Measurements from ENCODE around the gene NAGPA. TPM values are rescaled to one million over a fixed set of nuclear protein-coding genes. Genes with fewer than 3 reads are reported as not detected.

NAGPA gene
- total and polyA plus RNA-seq, 8 donors, result 3.7 to 10.0 (median 6.6) TPM

DNA sequence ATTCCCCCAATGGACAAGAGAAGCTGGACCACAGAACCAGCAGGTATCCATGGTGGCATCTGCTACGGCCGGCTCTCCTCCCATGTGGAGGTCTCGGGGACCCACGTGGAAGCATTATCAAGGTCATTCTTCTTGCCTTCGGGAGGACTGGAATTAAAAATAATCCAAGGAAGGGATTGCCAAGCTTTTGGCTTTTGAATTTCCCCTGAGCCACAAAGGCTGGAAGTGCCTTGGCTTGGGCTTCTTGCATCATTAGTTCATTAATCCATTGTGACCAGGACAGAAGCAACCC lies 16.1 kb downstream of the NAGPA start:
- no peaks in the 10 kb centered on the region for H3K4me1 ChIP-seq
- DNase-seq, result no peak
- ATAC-seq, result no peak
- no peaks in the 10 kb centered on the region for H3K27me3 ChIP-seq
- intact Hi-C loops (cut with DNase I), result no loop called here
- no peaks in the 10 kb centered on the region for H3K36me3 ChIP-seq
- H3K4me3 ChIP-seq, result no peak overlapping the region
- H3K9me3 ChIP-seq, result no peaks in the 10 kb centered on the region
- 74 to 83% methylated on average over 5 of the region's 5 CpGs for WGBS, 2 donors
- no peak overlapping the region for H3K27ac ChIP-seq
- no peak for FAIRE-seq
- TF ChIP-seq, protein P1, sequence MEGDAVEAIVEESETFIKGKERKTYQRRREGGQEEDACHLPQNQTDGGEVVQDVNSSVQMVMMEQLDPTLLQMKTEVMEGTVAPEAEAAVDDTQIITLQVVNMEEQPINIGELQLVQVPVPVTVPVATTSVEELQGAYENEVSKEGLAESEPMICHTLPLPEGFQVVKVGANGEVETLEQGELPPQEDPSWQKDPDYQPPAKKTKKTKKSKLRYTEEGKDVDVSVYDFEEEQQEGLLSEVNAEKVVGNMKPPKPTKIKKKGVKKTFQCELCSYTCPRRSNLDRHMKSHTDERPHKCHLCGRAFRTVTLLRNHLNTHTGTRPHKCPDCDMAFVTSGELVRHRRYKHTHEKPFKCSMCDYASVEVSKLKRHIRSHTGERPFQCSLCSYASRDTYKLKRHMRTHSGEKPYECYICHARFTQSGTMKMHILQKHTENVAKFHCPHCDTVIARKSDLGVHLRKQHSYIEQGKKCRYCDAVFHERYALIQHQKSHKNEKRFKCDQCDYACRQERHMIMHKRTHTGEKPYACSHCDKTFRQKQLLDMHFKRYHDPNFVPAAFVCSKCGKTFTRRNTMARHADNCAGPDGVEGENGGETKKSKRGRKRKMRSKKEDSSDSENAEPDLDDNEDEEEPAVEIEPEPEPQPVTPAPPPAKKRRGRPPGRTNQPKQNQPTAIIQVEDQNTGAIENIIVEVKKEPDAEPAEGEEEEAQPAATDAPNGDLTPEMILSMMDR (IDR thresholded peaks at IDR 0.05), result no peak

GRCh38 chr16:5016967-5017677 lies 16.6 kb downstream of the NAGPA start:
- DNase-seq (no peak), FAIRE-seq (no peak), ATAC-seq (no peak)
- Histone ChIP-seq H3K27me3 (no peaks in the 10 kb centered on the region), H3K4me3 (no peak overlapping the region), H3K36me3 (no peaks in the 10 kb centered on the region), H3K4me1 (no peaks in the 10 kb centered on the region), H3K27ac (no peak overlapping the region), H3K9me3 (no peaks in the 10 kb centered on the region)
- TF ChIP-seq, protein P1 (IDR thresholded peaks at IDR 0.05), result no peak
- intact Hi-C loops (cut with DNase I), result no loop called here
- 60 to 71% methylated on average over 6 of the region's 6 CpGs for WGBS, 2 donors

- no peak for ATAC-seq
- TF ChIP-seq, protein P1 (IDR thresholded peaks at IDR 0.05), result no peak
- no peak overlapping the region for H3K4me3 ChIP-seq
- no peak for DNase-seq
- H3K27me3 ChIP-seq, result no peaks in the 10 kb centered on the region
- no peak overlapping the region for H3K27ac ChIP-seq
- H3K36me3 ChIP-seq, result no peaks in the 10 kb centered on the region
- no peaks in the 10 kb centered on the region for H3K9me3 ChIP-seq
- 80 to 89% methylated on average over 4 of the region's 4 CpGs for WGBS, 2 donors
- intact Hi-C loops (cut with DNase I), result no loop called here
- no peaks in the 10 kb centered on the region for H3K4me1 ChIP-seq
- FAIRE-seq, result no peak
Measured at GRCh38 chr16:5015887-5016286, 17.8 kb downstream of the NAGPA start.

- FAIRE-seq, result no peak
- 46 to 50% methylated on average over 4 of the region's 4 CpGs for WGBS, 2 donors
- ATAC-seq, result no peak
Measured at GRCh38 chr16:5015351-5015750, 18.4 kb downstream of the NAGPA start.

DNA sequence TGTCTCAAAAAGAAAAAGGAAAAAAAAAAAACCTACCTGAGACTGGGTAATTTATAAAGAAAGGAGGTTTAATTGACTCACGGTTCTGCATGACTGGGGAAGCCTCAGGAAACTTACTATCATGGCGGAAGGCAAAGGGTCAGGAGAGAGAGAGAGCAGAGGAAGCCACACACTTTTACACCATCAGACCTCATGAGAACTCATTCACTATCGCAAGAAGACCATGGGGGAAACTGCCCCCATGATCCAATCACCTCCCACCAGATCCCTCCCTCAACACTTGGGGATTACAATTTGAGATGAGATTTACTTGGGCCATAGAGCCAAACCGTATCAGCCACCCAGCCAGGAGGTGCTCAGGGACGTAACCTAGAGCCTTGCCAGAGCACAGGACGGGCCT lies 20.8 kb downstream of the NAGPA start:
- H3K9me3 ChIP-seq, result no peaks in the 10 kb centered on the region
- no peaks in the 10 kb centered on the region for H3K36me3 ChIP-seq
- H3K4me1 ChIP-seq, result no peaks in the 10 kb centered on the region
- ATAC-seq (no peak), DNase-seq (no peak), FAIRE-seq (no peak)
- TF ChIP-seq, protein P1 (IDR thresholded peaks at IDR 0.05), result no peak
- H3K4me3 ChIP-seq, result no peak overlapping the region
- H3K27me3 ChIP-seq, result no peaks in the 10 kb centered on the region
- 64 to 78% methylated on average over 6 of the region's 6 CpGs for WGBS, 2 donors
- H3K27ac ChIP-seq, result no peak overlapping the region
- intact Hi-C loops (cut with DNase I), result no loop called here

More at GRCh38 chr16:5015351-5015750, 18.4 kb downstream of the NAGPA start:
- TF ChIP-seq, protein P1 (IDR thresholded peaks at IDR 0.05), result no peak
- no peak overlapping the region for H3K27ac ChIP-seq
- H3K4me1 ChIP-seq, result no peaks in the 10 kb centered on the region
- H3K4me3 ChIP-seq, result no peak overlapping the region
- no peak for DNase-seq
- intact Hi-C loops (cut with DNase I), result no loop called here
- H3K27me3 ChIP-seq, result no peaks in the 10 kb centered on the region
- H3K9me3 ChIP-seq, result no peaks in the 10 kb centered on the region
- no peaks in the 10 kb centered on the region for H3K36me3 ChIP-seq
